ENCODE measurements around the gene IL2RA.
"Not testable (repeated sequence)": the region's sequence is repeated elsewhere in the genome, so short reads cannot be mapped to it uniquely, and the experiment has no call there.

Gene IL2RA

GRCh38 chr10:5977471-5978229, 84.5 kb downstream of the IL2RA start, which contains the start of gene IL15RA:
IL15RA (minus strand) TSS chr10:5977543; CDS start chr10:5977492, 51 bp downstream.
- DNase-seq (ENCODE audit: low read depth), result no peak

GRCh38 chr10:5976512-5977470, 85.4 kb downstream of the IL2RA start:
- DNase-seq (ENCODE audit: low read depth), result no peak

DNA sequence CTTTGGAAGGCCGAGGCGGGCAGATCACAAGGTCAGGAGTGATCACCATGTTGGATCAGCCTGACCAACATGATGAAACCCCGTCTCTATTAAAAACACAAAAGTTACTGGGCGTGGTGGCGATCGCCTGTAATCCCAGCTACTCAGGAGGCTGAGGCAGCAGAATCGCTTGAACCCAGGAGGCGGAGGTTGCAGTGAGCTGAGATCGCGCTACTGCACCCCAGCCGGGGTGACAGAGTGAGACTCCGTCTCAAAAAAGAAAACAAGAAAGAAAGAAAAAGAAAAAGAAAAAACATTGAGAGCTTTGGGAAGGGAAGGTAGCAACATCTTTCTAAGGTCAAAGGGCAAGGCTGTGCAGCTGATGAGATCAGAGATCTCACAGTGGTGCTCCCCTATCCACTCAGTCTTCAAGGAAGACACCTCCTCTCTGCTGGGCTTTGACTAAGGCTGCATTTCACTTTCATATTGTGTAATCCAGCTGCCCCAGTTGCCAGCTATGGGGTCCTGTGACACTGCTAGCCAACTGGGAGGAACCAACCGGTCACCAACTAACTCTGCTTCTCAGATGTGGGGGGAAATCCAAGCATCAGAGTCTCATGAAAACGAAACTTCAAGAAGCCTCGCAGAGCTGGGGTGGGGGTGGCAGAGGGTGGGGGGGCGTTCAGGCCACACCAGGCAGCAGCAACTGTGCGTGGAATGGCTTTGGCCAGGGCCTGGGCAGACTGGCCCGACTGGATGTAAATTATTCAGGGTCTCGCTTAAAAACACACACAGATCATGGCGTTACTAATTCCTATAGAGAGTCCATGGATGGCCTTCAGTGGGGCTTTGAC, 86.3 kb downstream of the IL2RA start:
- DNase-seq (ENCODE audit: low read depth), result no peak

DNA sequence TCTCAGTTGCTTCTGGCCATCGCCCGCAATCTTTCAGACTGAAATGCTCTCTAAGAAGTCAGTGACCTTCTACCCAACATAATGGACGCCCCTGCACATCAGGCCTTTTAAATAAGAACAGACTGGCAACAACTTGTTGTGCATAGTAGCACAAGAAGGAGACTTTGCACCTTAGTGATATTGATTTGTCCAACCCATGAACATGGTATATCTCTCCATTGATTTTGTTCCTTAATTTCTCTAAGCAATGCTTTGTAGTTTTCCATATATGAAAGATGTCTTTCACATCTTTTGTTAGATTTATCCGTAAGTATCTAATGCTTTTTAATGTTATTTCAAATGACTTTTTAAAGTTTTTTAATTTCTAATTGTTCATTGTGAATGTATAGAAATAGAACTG, 89.1 kb downstream of the IL2RA start:
- DNase-seq (ENCODE audit: low read depth), result no peak

GRCh38 chr10:5971886-5972285, 90.3 kb downstream of the IL2RA start:
- DNase-seq (ENCODE audit: low read depth), result no peak

- DNase-seq (ENCODE audit: low read depth), result no peak
These were observed 90.8 kb downstream of the IL2RA start for GRCh38 chr10:5971315-5971832.

- DNase-seq (ENCODE audit: low read depth), result no peak
These were observed 91.6 kb downstream of the IL2RA start for GRCh38 chr10:5970527-5970926.

DNA sequence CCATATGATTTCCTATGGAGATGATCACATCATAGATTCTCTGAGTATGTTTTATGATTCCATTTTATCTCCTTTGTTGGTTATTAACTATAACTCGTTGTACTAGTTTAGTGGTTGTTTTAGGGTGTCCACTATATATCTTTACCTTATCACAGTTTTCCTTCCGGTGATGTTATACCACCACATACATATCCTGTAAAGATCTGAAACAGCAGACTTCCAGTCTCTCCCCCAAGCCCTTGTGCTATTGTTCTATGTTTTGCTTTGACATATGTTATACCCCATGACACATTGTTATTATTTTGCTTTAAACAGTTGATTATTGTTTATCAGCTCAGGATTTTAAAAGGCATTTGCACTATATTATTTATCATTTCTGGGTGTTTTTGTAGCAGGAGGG, 92.1 kb downstream of the IL2RA start:
- no peak for DNase-seq (ENCODE audit: low read depth)

GRCh38 chr10:5968681-5969453, 93.3 kb downstream of the IL2RA start:
- DNase-seq (ENCODE audit: low read depth), result no peak

GRCh38 chr10:5968037-5968680, 94.0 kb downstream of the IL2RA start:
- no peak for DNase-seq (ENCODE audit: low read depth)

DNA sequence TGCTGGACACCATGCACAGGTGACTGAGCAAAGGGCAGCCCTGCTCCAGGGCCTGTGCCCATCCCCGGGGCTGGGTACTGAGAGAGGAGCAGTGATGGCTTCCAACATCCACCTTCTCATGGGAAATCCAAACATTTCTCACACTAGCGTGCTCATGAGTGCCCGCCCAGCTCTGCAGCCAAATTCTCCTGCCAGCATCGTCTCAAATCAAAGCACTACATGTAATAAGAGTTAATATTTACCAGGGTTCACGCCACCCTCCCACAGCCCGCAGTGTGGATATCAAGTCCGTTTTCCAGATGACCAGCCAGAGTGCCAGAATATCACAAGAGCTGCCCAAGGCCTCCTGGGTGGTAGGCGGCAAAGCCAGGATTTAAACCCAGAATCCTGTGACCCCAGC, 96.9 kb downstream of the IL2RA start:
- DNase-seq (ENCODE audit: low read depth), result no peak

- DNase-seq (ENCODE audit: low read depth), result no peak
These were observed 97.4 kb downstream of the IL2RA start for GRCh38 chr10:5964736-5965135.

DNA sequence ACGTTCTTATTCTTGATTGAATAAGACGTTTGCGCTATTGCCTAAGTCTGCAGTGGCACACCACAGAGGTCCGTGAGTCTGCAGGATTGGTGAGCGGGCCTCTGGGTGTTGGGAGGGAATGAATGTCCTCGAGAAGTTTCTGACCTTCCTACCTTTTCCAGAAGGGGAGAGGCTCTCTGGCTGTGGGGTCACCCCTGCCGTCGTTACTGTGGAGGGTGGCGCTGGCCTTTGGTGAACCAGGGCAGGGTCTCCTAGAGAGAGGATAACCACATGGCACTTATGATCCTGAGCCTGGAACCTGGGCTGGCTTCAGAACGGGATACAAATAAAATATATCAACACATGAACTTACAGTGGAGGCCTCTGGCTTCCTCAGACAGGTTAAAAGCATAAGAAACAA, 98.6 kb downstream of the IL2RA start:
- no peak for DNase-seq (ENCODE audit: low read depth)

DNA sequence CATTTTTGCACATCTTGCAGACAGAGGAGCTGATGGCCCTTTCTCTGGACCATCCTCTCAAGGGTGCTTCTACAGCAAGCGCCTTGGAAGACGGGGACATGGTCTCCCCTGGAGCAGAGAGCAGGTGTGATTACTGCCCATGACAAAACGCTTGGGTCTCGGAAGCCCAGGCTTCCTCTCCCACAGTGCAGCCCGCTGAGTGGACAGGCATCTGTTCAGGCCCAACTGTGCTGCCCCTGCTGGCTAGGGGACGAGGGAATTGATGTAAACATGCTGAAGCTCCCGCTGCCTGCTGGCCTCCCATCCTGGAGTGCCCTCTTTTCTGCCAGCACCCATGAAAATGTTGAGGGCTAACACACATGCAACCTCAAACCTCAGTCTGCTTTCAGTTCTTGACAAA, 99.1 kb downstream of the IL2RA start:
- no peak for DNase-seq (ENCODE audit: low read depth)

- DNase-seq (ENCODE audit: low read depth), result not testable (repeated sequence)
These were observed 99.7 kb downstream of the IL2RA start for GRCh38 chr10:5962358-5962940.

DNA sequence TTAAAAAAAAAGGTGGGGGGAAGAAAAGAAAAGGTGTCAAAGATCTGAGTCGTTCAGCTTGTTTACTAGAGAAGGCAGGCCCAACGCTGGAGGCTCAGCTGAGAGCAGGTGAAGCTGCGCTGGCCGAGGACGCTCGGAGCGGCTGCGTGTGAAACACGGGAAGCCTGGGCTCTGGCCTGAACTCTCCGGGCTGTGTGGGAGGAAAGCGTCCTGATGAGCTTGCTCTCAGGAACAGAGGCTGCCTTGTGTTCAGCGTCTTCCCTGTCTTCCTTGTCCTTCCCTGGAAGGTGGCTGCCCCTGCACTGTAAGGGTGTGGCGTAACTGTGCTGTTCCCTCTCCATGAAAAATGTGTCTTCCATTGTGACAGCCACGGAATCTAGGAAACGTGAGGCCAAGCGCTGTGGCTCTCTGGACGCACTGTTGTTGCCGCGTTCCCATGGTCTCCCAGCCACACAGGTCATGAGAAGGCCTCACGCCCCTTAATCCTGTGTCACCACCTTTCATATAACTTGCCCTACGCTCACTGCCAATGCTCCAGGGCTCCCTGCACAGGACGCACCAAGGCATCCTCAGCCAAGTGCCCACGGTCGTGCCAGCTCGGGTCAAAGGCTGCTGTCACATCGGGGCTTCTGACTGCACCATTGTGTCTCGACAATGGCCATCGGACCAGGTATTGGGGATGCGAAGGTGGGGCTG, 100.6 kb downstream of the IL2RA start:
- DNase-seq (ENCODE audit: low read depth), result no peak

DNA sequence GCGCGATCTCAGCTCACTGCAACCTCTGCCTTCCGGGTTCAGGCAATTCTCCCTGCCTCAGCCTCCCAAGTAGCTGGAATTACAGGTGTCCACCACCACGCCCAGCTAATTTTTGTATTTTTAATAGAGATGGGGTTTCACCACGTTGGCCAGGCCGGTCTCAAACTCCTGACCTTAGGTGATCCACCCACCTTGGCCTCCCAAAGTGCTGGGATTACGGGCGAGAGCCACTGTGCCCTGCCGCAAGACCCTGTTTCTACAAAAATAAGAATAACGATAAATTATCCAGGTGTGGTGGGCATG, 101.2 kb downstream of the IL2RA start:
- DNase-seq (ENCODE audit: low read depth), result not testable (repeated sequence)

Measured in stromal cell of bone marrow (primary cell).